ENCODE results near the gene WFS1.

The WFS1 gene

GRCh38 chr4:6288871-6289270 lies 19.2 kb downstream of the WFS1 start:
- no peak overlapping the region for H3K4me3 ChIP-seq (ENCODE audit: low read length)
- no peak for DNase-seq (ENCODE audit: low read depth)
- TF ChIP-seq, protein P1, sequence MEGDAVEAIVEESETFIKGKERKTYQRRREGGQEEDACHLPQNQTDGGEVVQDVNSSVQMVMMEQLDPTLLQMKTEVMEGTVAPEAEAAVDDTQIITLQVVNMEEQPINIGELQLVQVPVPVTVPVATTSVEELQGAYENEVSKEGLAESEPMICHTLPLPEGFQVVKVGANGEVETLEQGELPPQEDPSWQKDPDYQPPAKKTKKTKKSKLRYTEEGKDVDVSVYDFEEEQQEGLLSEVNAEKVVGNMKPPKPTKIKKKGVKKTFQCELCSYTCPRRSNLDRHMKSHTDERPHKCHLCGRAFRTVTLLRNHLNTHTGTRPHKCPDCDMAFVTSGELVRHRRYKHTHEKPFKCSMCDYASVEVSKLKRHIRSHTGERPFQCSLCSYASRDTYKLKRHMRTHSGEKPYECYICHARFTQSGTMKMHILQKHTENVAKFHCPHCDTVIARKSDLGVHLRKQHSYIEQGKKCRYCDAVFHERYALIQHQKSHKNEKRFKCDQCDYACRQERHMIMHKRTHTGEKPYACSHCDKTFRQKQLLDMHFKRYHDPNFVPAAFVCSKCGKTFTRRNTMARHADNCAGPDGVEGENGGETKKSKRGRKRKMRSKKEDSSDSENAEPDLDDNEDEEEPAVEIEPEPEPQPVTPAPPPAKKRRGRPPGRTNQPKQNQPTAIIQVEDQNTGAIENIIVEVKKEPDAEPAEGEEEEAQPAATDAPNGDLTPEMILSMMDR (IDR thresholded peaks at IDR 0.05; ENCODE audit: insufficient read depth, low read depth, low read length, missing control alignments) = no peak

DNA sequence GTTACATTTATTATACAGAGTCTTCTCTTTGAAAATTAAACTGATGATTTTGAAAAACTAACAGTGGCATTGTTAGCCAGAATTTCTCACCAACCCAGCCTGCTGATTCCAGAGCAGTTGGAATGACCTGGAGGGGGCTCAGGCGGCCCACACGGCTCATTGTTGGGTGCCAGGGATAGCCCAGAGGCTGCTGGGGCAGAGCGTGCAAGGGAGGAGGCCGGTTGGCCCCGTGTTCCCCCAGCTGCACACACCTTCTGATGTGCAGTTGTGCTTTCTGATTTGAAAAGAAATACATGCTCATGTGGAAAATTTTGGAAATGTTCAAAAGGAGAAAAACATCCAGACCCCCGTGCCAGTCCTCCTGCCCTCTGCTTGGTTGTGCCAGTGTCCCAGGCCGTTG lies 20.6 kb downstream of the WFS1 start:
- TF ChIP-seq, protein P1 (IDR thresholded peaks at IDR 0.05; ENCODE audit: insufficient read depth, low read depth, low read length, missing control alignments) = no peak
- DNase-seq (ENCODE audit: low read depth) = no peak
- H3K4me3 ChIP-seq (ENCODE audit: low read length) = no peak overlapping the region

- H3K4me3 ChIP-seq (ENCODE audit: low read length) = no peak overlapping the region
- no peak for DNase-seq (ENCODE audit: low read depth)
- TF ChIP-seq, protein P1 (IDR thresholded peaks at IDR 0.05; ENCODE audit: insufficient read depth, low read depth, low read length, missing control alignments) = no peak
Observed at GRCh38 chr4:6290769-6291547, 21.3 kb downstream of the WFS1 start.

DNA sequence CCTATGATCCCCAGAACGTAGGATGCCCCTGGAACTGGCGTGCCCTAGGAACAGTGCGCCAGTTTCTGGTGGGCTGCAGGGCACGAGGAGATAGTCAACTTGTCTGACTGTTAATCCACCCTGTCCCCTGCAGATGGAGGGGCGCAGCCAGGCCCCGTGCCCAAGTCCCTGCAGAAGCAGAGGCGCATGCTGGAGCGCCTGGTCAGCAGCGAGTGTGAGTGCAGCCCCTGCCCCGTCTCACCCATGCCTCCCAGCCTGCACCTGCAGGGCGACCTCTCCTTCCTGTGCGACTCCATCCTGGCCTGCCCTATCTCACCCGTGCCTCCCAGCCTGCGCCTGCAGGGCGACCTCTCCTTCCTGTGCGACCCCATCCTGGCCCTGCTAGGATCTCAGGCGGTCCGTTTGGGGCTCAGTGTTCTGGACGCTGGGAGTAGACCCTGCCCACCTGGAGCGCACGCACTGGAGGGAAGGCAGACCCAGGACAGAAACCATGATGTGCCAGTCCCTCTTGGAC lies 22.2 kb downstream of the WFS1 start:
- TF ChIP-seq, protein P1 (IDR thresholded peaks at IDR 0.05; ENCODE audit: insufficient read depth, low read depth, low read length, missing control alignments) = no peak
- DNase-seq (ENCODE audit: low read depth) = no peak
- no peak overlapping the region for H3K4me3 ChIP-seq (ENCODE audit: low read length)

GRCh38 chr4:6292376-6293096 lies 22.9 kb downstream of the WFS1 start:
- DNase-seq (ENCODE audit: low read depth) = no peak
- TF ChIP-seq, protein P1 (IDR thresholded peaks at IDR 0.05; ENCODE audit: insufficient read depth, low read depth, low read length, missing control alignments) = no peak
- no peak overlapping the region for H3K4me3 ChIP-seq (ENCODE audit: low read length)

- TF ChIP-seq, protein P1 (IDR thresholded peaks at IDR 0.05; ENCODE audit: insufficient read depth, low read depth, low read length, missing control alignments) = no peak
- H3K4me3 ChIP-seq (ENCODE audit: low read length) = no peak overlapping the region
- DNase-seq (ENCODE audit: low read depth) = no peak
Observed at GRCh38 chr4:6293097-6293445, 23.4 kb downstream of the WFS1 start.

All from epithelial cell of esophagus (primary cell).